ENCODE measurements around the gene COL9A3.

- TF ChIP-seq CTCF (IDR thresholded peaks at IDR 0.05) (no peak), POLR2A (IDR thresholded peaks at IDR 0.05) (no peak)
Observed at GRCh38 chr20:62864207-62864606, 47.4 kb downstream of the COL9A3 start.
